Panc1 (cell line): Measurements from ENCODE around the gene AGBL4. TPM values are rescaled to one million over a fixed set of nuclear protein-coding genes. Genes with fewer than 3 reads are reported as not detected.

Experiments
- ATAC-seq: fragments of 200-7000 bp; cut with Tn5 transposase; 2 replicates; pipeline ENCODE4 v1.9.1; 2020; ENCODE audit warnings: mild to moderate bottlenecking, moderate library complexity
- BruUV-seq: library from RNA; stranded (reverse); fragments of 400-500 nt; replicated peaks from 2 replicates; lab custom pipeline; 2021; lab: Mats Ljungman, UMichigan
- CTCF ChIA-PET: fragments of 300-600 bp; sonication (Branson Sonifier 250); formaldehyde crosslinking; loops from one replicate; lab custom pipeline; 2022; ENCODE audit warnings: antibody characterized with exemption; lab: Charles Lee
- POLR2A ChIA-PET: fragments of 300-600 bp; sonication (Branson Sonifier 250); formaldehyde crosslinking; loops from one replicate; lab custom pipeline; 2022; ENCODE audit warnings: antibody characterized with exemption; lab: Charles Lee
- DNase-seq: peaks from one replicate; pipeline ENCODE4 v3.0.0-alpha.2; 2010; ENCODE audit warnings: low read depth, low spot score
- H3K27ac ChIP-seq: 2 replicates; pipeline ENCODE4 v1.5.1; 2011; ENCODE audit warnings: mild to moderate bottlenecking, low read length, inconsistent platforms
- H3K27me3 ChIP-seq: fragments of 200-500 bp; sonication (Bioruptor generic); 2 replicates; pipeline ENCODE4 v1.6.0; 2014; ENCODE audit warnings: low read length, inconsistent platforms; ENCODE audit not compliant: control insufficient read depth, insufficient read depth
- H3K36me3 ChIP-seq: fragments of 200-500 bp; sonication (Bioruptor generic); 2 replicates; pipeline ENCODE4 v1.5.1; 2014; ENCODE audit warnings: inconsistent platforms, mild to moderate bottlenecking, low read length, moderate library complexity; ENCODE audit not compliant: control insufficient read depth, insufficient read depth
- H3K4me1 ChIP-seq: 2 replicates; pipeline ENCODE4 v1.5.1; 2011; ENCODE audit warnings: inconsistent platforms, mild to moderate bottlenecking, low read length, moderate library complexity; ENCODE audit not compliant: control insufficient read depth, insufficient read depth
- H3K4me3 ChIP-seq, 2 experiments: 2 replicates each; pipeline ENCODE4 v1.5.1; 2011 to 2012; ENCODE audit warnings: low read depth in 2 of 2, low read length in 2 of 2, mild to moderate bottlenecking in 2 of 2, inconsistent platforms in 1 of 2, moderate library complexity in 1 of 2
- H3K9me3 ChIP-seq: fragments of 200-500 bp; sonication (Bioruptor generic); 2 replicates; pipeline ENCODE4 v1.5.1; 2014; ENCODE audit warnings: low read depth, mild to moderate bottlenecking, inconsistent platforms, low read length, moderate library complexity; ENCODE audit not compliant: control insufficient read depth, insufficient read depth
- POLR2AphosphoS5 ChIP-seq: IDR thresholded peaks from 2 replicates; pipeline ENCODE4 v1.6.1; 2012; ENCODE audit warnings: mild to moderate bottlenecking, low read depth, low read length, moderate library complexity
- SIN3A ChIP-seq: IDR thresholded peaks from 2 replicates; pipeline ENCODE4 v1.6.1; 2012; ENCODE audit warnings: low read depth, mild to moderate bottlenecking, low read length, moderate library complexity, borderline replicate concordance; ENCODE audit not compliant: insufficient read depth
- TCF7L2 ChIP-seq: IDR thresholded peaks from 2 replicates; pipeline ENCODE4 v1.6.1; 2011; ENCODE audit warnings: mild to moderate bottlenecking, low read depth, low read length, inconsistent platforms
- in situ Hi-C: cut with HindIII; loops from 2 replicates; pipeline ENCODE4 v1.10.0; 2016; ENCODE audit warnings: low sequenced_read_pairs, low pct_unique_long_range_greater_than_20kb
- intact Hi-C: fragments of 100-400 bp; cut with micrococcal nuclease; formaldehyde crosslinking; loops from one replicate; pipeline ENCODE4 v1.10.0; 2022; ENCODE audit not compliant: unreplicated experiment
- total RNA-seq: library from RNA; stranded (reverse); gene quantifications from one replicate; pipeline ENCODE4 v1.2.1, GENCODE V29; 2021; ENCODE audit not compliant: unreplicated experiment
- TF ChIP-seq, protein P1 (sequence below), 2 experiments: IDR thresholded peaks; 2 replicates each; pipeline ENCODE4 v1.6.1; 2011 to 2012; ENCODE audit warnings: low read depth in 2 of 2, control low read depth in 1 of 2, low read length in 1 of 2, mild to moderate bottlenecking in 1 of 2, moderate library complexity in 1 of 2; ENCODE audit not compliant: insufficient read depth in 1 of 2
- TF ChIP-seq, protein P2 (sequence below): fragments of 450-650 bp; IDR thresholded peaks from 2 replicates; pipeline ENCODE4 v1.5.1; 2017; ENCODE audit warnings: mild to moderate bottlenecking

The AGBL4 gene
- total RNA-seq, 1 experiment from 2014 or later: not detected

DNA sequence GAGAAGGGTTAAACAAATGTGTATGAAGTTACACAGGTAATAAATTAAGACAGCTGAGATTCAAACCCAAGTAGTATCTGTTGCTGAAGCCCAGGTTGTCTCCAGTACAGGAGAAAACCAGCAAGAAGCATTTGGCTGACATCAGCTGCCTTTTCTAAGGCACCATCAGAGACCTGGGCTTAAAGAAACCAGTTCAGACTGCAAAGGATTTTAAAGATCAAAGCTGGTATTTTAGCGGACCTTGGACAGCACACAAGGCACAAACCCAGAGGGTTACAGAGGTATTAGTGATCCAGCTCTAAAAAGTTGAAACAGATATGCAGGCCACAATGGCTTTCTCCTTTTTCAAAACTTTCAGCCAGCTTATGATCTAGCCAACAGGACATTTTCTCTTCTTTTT, 1270.5 kb downstream of the AGBL4 start:
- intact Hi-C loops: no loop called here
- POLR2A ChIA-PET: no interaction called here
- TF ChIP-seq, protein P1, sequence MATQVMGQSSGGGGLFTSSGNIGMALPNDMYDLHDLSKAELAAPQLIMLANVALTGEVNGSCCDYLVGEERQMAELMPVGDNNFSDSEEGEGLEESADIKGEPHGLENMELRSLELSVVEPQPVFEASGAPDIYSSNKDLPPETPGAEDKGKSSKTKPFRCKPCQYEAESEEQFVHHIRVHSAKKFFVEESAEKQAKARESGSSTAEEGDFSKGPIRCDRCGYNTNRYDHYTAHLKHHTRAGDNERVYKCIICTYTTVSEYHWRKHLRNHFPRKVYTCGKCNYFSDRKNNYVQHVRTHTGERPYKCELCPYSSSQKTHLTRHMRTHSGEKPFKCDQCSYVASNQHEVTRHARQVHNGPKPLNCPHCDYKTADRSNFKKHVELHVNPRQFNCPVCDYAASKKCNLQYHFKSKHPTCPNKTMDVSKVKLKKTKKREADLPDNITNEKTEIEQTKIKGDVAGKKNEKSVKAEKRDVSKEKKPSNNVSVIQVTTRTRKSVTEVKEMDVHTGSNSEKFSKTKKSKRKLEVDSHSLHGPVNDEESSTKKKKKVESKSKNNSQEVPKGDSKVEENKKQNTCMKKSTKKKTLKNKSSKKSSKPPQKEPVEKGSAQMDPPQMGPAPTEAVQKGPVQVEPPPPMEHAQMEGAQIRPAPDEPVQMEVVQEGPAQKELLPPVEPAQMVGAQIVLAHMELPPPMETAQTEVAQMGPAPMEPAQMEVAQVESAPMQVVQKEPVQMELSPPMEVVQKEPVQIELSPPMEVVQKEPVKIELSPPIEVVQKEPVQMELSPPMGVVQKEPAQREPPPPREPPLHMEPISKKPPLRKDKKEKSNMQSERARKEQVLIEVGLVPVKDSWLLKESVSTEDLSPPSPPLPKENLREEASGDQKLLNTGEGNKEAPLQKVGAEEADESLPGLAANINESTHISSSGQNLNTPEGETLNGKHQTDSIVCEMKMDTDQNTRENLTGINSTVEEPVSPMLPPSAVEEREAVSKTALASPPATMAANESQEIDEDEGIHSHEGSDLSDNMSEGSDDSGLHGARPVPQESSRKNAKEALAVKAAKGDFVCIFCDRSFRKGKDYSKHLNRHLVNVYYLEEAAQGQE (IDR thresholded peaks at IDR 0.05; ENCODE audit: insufficient read depth in 1 of 2, low read depth in 2 of 2, low read length in 1 of 2): peak in 1 of 2 experiments; percentile 29; a peak in 1 of 4 replicates
- TF ChIP-seq SIN3A: no peak
- Histone ChIP-seq H3K36me3 (no peaks in the 10 kb centered on the region), H3K4me3 (no peak overlapping the region), H3K4me1 (no peaks in the 10 kb centered on the region), H3K27ac (no peak overlapping the region), H3K9me3 (no peaks in the 10 kb centered on the region), H3K27me3 (0 out of 2 replicates have a peak, but pooled peaks cover 2% of the 10 kb centered on the region)
- ATAC-seq (no peak), DNase-seq (no peak)
- CTCF ChIA-PET: no interaction called here
- in situ Hi-C loops: no loop called here
- BruUV-seq: no TSS peak

DNA sequence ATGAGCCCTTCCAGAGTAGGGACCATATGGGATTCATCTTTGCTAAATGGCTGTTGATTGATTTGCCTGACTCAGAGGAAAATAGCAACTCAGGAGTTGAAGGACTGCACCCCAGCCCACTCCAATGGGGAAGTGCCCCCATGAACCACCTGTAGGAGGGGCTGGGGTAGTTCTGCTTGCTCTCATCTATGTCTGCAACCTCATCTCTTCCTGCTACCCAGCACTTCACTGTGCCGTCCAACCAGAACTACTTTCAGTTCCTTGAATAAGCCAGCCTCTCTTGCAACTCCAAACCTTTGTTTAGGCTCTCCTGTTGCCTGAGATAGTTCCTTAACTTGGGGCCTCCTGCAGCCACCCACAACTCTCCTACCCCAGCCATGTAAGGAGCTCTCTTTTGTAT, 1273.6 kb downstream of the AGBL4 start:
- POLR2A ChIA-PET: no interaction called here
- TF ChIP-seq SIN3A: no peak
- TF ChIP-seq, protein P2, sequence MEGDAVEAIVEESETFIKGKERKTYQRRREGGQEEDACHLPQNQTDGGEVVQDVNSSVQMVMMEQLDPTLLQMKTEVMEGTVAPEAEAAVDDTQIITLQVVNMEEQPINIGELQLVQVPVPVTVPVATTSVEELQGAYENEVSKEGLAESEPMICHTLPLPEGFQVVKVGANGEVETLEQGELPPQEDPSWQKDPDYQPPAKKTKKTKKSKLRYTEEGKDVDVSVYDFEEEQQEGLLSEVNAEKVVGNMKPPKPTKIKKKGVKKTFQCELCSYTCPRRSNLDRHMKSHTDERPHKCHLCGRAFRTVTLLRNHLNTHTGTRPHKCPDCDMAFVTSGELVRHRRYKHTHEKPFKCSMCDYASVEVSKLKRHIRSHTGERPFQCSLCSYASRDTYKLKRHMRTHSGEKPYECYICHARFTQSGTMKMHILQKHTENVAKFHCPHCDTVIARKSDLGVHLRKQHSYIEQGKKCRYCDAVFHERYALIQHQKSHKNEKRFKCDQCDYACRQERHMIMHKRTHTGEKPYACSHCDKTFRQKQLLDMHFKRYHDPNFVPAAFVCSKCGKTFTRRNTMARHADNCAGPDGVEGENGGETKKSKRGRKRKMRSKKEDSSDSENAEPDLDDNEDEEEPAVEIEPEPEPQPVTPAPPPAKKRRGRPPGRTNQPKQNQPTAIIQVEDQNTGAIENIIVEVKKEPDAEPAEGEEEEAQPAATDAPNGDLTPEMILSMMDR: no peak
- TF ChIP-seq TCF7L2: no peak
- no peak for TF ChIP-seq POLR2AphosphoS5
- TF ChIP-seq, protein P1 (IDR thresholded peaks at IDR 0.05; ENCODE audit: insufficient read depth in 1 of 2, low read depth in 2 of 2, low read length in 1 of 2): no peak
- BruUV-seq: no TSS peak
- CTCF ChIA-PET: no interaction called here
- Histone ChIP-seq H3K4me3 (no peak overlapping the region), H3K36me3 (no peaks in the 10 kb centered on the region), H3K27ac (no peak overlapping the region), H3K27me3 (peaks cover 5% of the 10 kb centered on the region), H3K4me1 (no peaks in the 10 kb centered on the region), H3K9me3 (no peaks in the 10 kb centered on the region)
- in situ Hi-C loops (no loop called here), intact Hi-C loops (no loop called here)
- no peak for ATAC-seq
- no peak for DNase-seq
